CD4-positive, alpha-beta T cell (primary cell): Measurements from ENCODE around the gene ULK4. TPM values are rescaled to one million over a fixed set of nuclear protein-coding genes. Genes with fewer than 3 reads are reported as not detected.

ENCODE experiments used
- ATAC-seq: fragments of 200-7000 bp; cut with Tn5 transposase; one replicate; pipeline ENCODE4 v1.10.0; 2022; ENCODE audit warnings: mild to moderate bottlenecking; ENCODE audit not compliant: poor library complexity
- CTCF ChIA-PET: fragments of 350-600 bp; sonication (Branson Sonifier 250); formaldehyde crosslinking; loops from one replicate; lab custom pipeline; 2021; ENCODE audit warnings: antibody characterized with exemption, inconsistent platforms; lab: Charles Lee
- POLR2A ChIA-PET: fragments of 350-600 bp; sonication (Branson Sonifier 250); formaldehyde crosslinking; loops from one replicate; lab custom pipeline; 2021; ENCODE audit warnings: antibody characterized with exemption, inconsistent platforms; lab: Charles Lee
- DNase-seq, 14 experiments: peaks; one replicate each; pipeline ENCODE4 v3.0.0-alpha.2; 2013 to 2020; ENCODE audit warnings: mixed read lengths in 2 of 14
- H3K27ac ChIP-seq, 2 donors: one replicate each; pipeline versions ENCODE4 v1.5.1 to v1.7.0; 2013; ENCODE audit warnings: low read length in 2 of 2, low read depth in 1 of 2, mild to moderate bottlenecking in 1 of 2
- H3K27me3 ChIP-seq, 2 experiments: 1 replicate in 1 of 2; 2 replicates in 1 of 2; pipeline versions ENCODE4 v1.6.1 to v1.7.0; 2013; ENCODE audit warnings: low read length in 2 of 2, control low read depth in 1 of 2, mild to moderate bottlenecking in 1 of 2, moderate library complexity in 1 of 2; ENCODE audit not compliant: insufficient read depth in 2 of 2, control insufficient read depth in 1 of 2
- H3K36me3 ChIP-seq: one replicate; pipeline ENCODE4 v1.6.1; 2013; ENCODE audit warnings: low read length, control low read depth; ENCODE audit not compliant: insufficient read depth
- H3K4me1 ChIP-seq: one replicate; pipeline ENCODE4 v1.6.1; 2013; ENCODE audit warnings: low read length, control low read depth; ENCODE audit not compliant: insufficient read depth
- H3K4me3 ChIP-seq: one replicate; pipeline ENCODE4 v1.5.1; 2013; ENCODE audit warnings: mild to moderate bottlenecking, low read length, moderate library complexity
- H3K9me3 ChIP-seq, 2 experiments: 1 replicate in 1 of 2; 2 replicates in 1 of 2; pipeline versions ENCODE4 v1.6.1 to v1.7.0; 2013; ENCODE audit warnings: low read length in 2 of 2, mild to moderate bottlenecking in 2 of 2, control low read depth in 1 of 2, moderate library complexity in 1 of 2; ENCODE audit not compliant: control insufficient read depth in 1 of 2, insufficient read depth in 1 of 2
- H3K27ac Mint-ChIP-seq: one replicate; pipeline ENCODE4 v1.8.0; 2020; ENCODE audit warnings: mixed read lengths
- H3K27me3 Mint-ChIP-seq: one replicate; pipeline ENCODE4 v1.8.0; 2021; ENCODE audit warnings: mixed read lengths
- H3K36me3 Mint-ChIP-seq: one replicate; pipeline ENCODE4 v1.8.0; 2021; ENCODE audit warnings: low read depth, mixed read lengths
- H3K4me1 Mint-ChIP-seq: one replicate; pipeline ENCODE4 v1.8.0; 2021; ENCODE audit warnings: low read depth, mixed read lengths
- H3K4me3 Mint-ChIP-seq: one replicate; pipeline ENCODE4 v1.8.0; 2020; ENCODE audit warnings: mild to moderate bottlenecking, mixed read lengths
- H3K9me3 Mint-ChIP-seq: one replicate; pipeline ENCODE4 v1.8.0; 2020; ENCODE audit warnings: mixed read lengths
- CTCF ChIP-seq: fragments of 200-600 bp; IDR thresholded peaks from one replicate; pipeline ENCODE4 v1.8.0; 2022; ENCODE audit warnings: antibody characterized with exemption, mild to moderate bottlenecking
- intact Hi-C, 2 experiments: fragments of 100-400 bp; cut with DNase I in 1 of 2; cut with micrococcal nuclease in 1 of 2; formaldehyde crosslinking; loops; one replicate each; pipeline versions ENCODE4 v1.15.1 to v1.9.0; 2023 to 2025; cut with DNase I, micrococcal nuclease
- total RNA-seq, 174 experiments: library from RNA in 2 of 174; stranded (reverse) in 2 of 174; gene quantifications; one replicate each; pipeline ENCODE4 v1.2.3 and lab custom pipeline; 2021 to 2026

The ULK4 gene
- total RNA-seq, 2 experiments from 2014 or later = 23.8 to 28.6 TPM

GRCh38 chr3:41532976-41533375 lies 428.9 kb downstream of the ULK4 start:
- ATAC-seq = no peak
- no peaks in the 10 kb centered on the region for H3K4me1 ChIP-seq

GRCh38 chr3:41526995-41527573 lies 434.8 kb downstream of the ULK4 start:
- peaks cover 0 to 5% of the 10 kb centered on the region in 2 experiments for H3K9me3 ChIP-seq
- Mint-ChIP-seq H3K4me3 (no peak overlapping the region), H3K27ac (no peak overlapping the region), H3K9me3 (no peaks in the 10 kb centered on the region), H3K4me1 (no peaks in the 10 kb centered on the region), H3K27me3 (no peaks in the 10 kb centered on the region), H3K36me3 (no peaks in the 10 kb centered on the region)
- H3K36me3 ChIP-seq = no peaks in the 10 kb centered on the region
- intact Hi-C loops = no loop called here
- no peak for ATAC-seq
- no peak overlapping the region for H3K4me3 ChIP-seq
- no peak for TF ChIP-seq CTCF
- ChIA-PET CTCF (no interaction called here), POLR2A (no interaction called here)
- H3K4me1 ChIP-seq = no peaks in the 10 kb centered on the region
- no peak for DNase-seq
- no peak overlapping the region for H3K27ac ChIP-seq
- H3K27me3 ChIP-seq = no peaks in the 10 kb centered on the region

More at GRCh38 chr3:41532976-41533375, 428.9 kb downstream of the ULK4 start:
- H3K27me3 Mint-ChIP-seq = no peaks in the 10 kb centered on the region
- no peak for TF ChIP-seq CTCF
- H3K4me3 Mint-ChIP-seq = no peak overlapping the region
- Histone ChIP-seq H3K36me3 (no peaks in the 10 kb centered on the region), H3K9me3 (peaks cover 0 to 11% of the 10 kb centered on the region in 2 experiments), H3K27ac (no peak overlapping the region), H3K27me3 (no peaks in the 10 kb centered on the region), H3K4me3 (no peak overlapping the region)
- no peaks in the 10 kb centered on the region for H3K9me3 Mint-ChIP-seq
- no peak overlapping the region for H3K27ac Mint-ChIP-seq
- H3K36me3 Mint-ChIP-seq = no peaks in the 10 kb centered on the region
- ChIA-PET POLR2A (no interaction called here), CTCF (no interaction called here)
- no peaks in the 10 kb centered on the region for H3K4me1 Mint-ChIP-seq
- no peak for DNase-seq
- intact Hi-C loops = no loop called here

GRCh38 chr3:41525303-41526064 lies 436.4 kb downstream of the ULK4 start:
- Histone ChIP-seq H3K27me3 (no peaks in the 10 kb centered on the region), H3K9me3 (no peaks in the 10 kb centered on the region), H3K27ac (no peak overlapping the region), H3K4me3 (no peak overlapping the region), H3K4me1 (no peaks in the 10 kb centered on the region), H3K36me3 (no peaks in the 10 kb centered on the region)
- Mint-ChIP-seq H3K27me3 (no peaks in the 10 kb centered on the region), H3K36me3 (no peaks in the 10 kb centered on the region), H3K27ac (no peak overlapping the region), H3K4me3 (no peak overlapping the region), H3K9me3 (no peaks in the 10 kb centered on the region), H3K4me1 (no peaks in the 10 kb centered on the region)
- ATAC-seq (no peak), DNase-seq (no peak)
- CTCF ChIA-PET = no interaction called here
- intact Hi-C loops = no loop called here
- POLR2A ChIA-PET = no interaction called here
- no peak for TF ChIP-seq CTCF
